ENCODE results near the gene PIK3AP1.
A peak's percentile ranks its signal among the peaks of the same experiment; 100 is the strongest.
"Not testable (repeated sequence)": the region's sequence is repeated elsewhere in the genome, so short reads cannot be mapped to it uniquely, and the experiment has no call there.

PIK3AP1 gene

DNA sequence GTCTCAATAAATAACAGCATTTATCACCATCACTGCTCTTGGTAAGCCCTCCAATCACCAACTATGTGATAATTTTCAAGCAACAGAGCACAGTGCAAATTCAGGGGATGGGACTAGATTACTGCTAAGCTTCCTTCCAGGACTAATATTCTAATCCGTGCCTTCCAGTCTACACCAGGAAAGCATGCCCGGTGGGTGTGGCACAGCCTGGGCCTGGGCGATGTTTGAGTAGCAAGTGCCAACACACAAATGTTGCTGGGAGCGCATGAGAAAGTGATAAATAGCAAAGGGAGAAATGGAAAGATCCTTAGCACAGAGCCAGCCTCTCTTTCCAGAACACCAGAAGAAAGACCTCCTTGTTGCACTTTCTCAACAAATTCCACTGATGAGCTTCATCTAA lies 120.0 kb downstream of the PIK3AP1 start:
- DNase-seq = no peak

DNA sequence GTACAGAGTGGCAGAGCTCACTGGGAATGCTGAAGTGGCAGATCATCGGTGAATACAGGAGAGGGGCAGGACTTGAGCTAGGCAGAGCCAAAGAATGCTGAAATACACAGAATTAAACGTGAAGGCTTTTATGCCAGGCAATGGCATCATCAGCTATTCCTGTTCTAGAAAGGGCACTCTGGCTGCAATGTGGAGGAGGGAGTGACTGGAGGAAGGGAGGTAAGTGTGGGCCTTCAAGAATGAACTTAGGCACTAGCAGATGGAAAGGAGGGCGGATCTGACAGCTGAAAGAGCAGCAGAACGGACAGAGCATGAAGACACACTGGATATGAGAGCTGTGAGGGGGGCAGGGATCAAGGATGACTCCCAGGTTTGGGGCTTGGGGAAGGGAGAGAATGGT lies 121.5 kb downstream of the PIK3AP1 start:
- DNase-seq = no peak

DNA sequence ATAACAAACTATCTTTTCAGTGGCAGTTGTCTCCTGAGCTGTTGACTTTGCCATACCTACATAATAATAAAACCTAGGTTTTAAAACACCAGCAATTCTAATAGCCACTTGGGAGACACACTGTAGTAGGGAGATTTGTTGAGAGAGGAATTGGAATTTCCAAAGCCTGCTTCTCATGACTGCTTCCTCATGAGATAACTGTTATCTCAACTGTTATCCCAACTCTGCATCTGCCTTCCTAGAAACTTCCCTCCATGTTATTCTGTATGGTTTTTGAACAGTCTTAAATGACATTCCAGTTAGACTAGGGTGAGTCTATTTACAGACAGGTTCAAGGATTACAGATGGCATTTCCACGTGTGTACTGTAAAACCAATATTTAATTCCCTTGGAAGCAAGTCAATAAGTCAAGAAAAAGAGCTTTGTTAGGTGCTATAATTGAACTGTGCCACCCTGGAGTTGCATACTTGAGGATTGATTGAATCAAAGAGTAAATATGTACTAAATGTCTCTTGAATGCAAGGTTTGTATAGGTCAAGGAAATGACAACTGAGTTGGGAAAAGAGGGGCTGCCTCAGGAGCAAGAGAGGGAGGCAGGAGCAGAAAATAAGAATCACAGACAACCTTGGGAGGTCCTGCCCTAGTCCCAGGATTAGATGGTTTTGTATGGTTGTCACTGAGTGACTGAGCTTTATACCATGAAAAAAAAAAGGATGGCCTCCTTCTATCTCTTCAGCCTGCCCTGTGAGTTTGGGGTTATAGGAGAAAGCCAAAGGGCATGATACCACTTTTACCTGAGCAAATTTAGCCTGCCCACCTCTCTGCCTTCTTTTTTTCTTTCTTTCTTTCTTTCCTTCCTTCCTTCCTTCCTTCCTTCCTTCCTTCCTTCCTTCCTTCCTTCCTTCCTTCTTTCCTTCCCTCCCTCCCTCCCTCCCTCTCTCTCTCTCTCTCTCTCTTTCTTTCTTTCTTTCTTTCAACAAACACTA lies 123.6 kb downstream of the PIK3AP1 start:
- DNase-seq = no peak

DNA sequence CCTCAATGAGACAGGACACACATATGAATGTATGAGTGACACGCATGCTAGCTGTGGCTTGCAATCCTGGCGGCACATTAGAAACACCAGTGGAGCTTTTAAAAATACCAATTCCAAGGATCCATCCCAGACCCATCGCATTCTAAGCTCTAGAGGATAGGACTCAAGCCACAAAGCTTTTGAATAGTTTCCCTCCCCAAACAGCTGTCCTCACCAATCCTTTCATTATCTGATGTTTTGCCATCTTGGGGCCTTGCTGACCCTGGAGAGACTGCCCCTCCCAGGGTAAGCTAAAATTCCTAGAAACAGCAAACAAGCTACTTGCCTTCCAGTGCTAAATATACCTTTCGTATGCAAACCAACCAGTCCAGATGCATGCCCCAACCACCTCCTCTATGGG lies 124.6 kb downstream of the PIK3AP1 start:
- no peak for DNase-seq

DNA sequence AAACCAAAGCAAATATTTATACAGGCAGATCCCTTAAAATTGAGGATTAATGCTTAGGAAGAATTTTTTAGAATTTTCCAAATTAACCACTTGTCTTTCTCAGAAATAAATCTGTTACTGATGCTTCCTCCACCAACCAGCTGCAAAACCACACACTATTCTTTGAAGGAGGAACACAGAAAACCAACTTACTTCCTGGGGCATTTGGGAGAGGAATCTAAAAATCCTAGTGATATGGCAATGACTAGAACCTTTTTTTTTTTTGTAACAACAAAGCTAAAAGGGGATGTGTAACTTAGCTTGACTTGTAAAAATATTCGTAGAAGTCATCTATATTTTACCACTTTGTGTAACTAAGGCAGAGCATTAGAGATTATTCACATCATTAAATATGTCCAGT lies 128.4 kb downstream of the PIK3AP1 start:
- DNase-seq = no peak

DNA sequence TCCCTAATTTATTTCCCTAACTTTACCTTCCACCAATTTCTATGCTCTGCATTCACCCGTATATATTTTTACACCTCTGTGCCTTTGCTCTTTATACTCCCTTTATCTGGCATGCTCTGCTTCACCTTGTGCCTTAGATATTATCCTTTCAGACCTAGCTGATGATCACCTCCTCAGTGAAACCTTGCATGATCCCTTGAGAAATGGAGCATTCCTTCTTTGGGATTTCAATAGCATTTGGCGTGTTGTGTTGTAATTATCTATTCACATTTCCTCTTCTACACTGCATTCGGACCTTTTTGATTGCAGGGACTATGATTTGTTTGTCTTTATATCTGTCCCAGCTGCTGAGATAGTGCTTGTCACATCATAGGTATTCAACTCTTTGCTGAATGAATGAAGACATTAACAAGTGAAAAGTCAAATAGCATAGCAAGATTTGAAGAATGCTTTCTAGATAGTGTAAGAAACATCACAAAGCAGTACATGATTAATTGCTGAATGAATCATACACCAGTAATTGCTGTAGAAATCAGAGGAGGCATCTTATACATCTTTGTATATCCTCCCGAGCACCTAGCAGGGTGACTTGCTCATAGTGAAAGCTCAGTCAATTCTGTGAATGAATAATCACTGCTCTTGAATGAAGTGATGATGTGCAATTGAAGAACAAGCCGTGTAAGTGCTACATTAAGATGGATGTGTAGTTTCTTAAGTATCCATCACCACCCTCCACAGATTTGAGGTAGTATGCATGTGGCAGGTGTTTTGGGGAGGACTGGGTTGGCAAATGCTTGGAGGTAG lies 131.5 kb downstream of the PIK3AP1 start:
- no peak for DNase-seq

DNA sequence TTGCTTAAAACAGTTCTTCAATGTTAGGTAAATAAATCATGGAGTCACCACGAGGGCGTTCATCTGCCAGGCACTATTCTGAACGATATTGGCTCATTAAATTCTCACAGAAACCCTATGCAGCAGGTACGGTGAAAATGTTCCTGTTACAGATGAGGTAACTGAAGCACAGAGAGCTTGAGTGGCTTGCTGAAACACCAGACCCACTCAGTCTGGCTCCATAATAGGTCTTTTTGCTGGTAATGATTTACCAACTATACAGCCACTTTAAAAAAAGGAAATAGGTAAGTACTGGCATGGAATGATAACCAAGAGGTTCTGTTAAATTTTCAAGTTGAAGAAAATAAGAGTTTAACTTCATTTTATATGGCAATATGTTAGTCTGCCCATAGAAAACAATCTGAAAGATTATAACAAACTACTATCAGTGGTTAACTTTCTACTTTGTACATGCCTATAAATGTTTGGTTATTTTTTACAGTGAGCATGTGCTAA lies 132.2 kb downstream of the PIK3AP1 start:
- DNase-seq = no peak

DNA sequence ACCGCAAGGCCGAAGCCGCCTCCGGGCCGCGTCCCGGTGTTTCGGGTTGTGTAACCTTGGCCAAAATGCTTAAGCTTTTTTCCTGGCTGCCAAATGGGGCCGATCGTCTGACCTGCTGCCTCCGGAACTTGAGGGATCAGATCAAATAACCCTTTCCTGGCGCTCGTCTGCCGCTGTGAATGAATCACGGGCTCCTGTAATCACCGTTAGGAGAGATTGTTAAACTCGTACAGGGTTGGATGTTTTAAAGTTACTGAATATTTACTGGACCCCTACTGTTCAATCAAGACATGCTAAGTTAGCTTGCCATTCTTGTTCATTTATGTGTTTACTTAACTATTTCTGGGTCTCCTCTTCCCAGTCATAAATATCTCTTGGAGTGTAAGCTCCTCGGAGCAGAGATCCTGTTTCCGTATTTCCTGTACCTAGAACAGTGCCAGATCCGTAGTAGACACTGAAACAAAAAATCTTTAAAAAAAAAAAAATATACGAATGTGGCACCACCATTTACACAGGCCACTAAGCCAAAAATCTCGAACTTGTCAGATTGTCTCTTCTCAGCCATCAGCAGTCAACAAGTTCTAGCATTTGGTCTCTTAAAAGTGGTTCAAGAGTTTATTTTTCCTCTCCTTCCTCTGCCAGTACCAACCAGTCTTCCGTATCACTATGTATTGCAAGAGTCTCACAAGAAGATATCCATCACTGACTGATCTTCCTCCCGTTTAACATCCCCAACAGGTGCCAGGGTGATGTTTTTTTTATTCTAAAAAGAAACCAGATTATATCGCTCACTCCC lies 132.9 kb downstream of the PIK3AP1 start:
- DNase-seq = no peak

DNA sequence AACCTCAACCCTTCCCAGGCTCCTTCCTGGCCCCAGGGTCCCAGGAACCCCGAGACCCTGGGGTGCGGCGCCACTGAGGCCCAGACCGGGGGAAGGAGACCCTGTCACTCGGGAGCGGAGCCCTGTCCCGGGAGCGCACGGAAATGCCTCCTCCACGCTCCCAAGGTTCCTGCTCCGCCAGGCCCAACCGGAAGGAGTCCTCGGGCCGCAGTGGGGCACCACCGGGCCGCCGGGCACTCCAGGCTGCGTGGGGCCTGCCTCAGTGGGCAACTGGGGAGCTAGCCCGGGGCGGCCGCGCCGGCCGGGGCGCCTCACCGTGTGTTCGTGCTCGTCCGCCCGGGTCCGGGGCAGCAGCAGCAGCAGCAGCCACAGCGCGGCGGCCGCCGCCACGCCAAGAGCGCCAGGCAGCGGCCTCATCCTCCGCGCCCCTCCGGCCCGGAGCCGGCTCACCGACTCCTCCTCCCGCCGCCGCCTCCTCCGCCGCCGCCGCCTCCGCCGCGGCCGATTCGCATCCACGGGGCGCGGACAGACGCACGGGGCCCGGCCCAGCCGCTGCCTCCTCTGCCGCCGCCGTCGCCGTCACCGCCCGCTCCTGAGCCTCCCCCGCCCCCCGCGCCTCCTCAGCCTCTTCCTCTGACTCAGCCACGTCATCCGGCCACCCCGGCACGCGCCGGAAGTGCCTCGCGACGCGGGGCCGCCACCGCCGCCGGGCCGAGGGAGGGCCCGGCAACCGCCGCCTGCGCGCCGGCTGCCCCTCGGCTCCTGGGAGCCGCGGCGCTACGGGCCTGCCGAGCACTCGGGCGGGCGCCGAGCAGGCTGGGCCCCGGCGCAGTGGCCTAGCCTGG lies 133.7 kb downstream of the PIK3AP1 start, which contains the start of gene TM9SF3:
Gene TM9SF3 (minus strand): TSS at position 594 of the 845 bp plus-strand sequence. CDS start 177 bp downstream, at position 417.
- DNase-seq = peak; percentile 33

DNA sequence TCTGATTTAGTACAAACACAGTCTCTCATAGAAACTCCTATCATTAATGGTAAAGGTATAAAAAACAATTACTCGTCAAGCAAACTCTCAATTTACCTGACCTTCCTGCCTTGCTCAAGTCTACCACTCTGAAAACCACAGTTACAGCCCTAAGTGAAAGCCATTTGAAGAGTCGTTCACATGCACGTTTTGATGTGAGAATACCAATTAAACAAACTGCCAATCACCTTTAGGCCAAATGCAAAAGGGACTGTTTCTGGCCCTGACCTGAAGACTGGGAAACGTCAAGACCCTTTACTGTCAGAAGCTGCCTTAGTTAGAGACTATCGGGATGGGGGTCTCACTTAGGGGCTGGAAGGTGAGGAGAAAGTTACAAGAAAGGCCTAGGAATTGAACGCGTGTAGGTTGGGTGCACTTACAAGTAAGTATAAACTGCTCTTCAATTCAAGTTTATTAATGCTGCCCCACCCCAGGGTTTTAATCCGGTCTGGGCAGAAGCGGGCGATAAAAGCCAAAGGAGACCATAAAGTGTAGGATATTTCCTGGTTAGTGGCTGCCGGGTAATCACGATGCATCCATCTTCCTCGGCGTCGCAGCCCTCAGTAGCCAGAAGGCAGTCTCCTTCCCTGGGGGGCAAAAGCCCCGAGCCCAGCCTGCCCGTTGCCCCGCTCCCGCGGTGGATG lies 134.4 kb downstream of the PIK3AP1 start:
- DNase-seq = no peak

DNA sequence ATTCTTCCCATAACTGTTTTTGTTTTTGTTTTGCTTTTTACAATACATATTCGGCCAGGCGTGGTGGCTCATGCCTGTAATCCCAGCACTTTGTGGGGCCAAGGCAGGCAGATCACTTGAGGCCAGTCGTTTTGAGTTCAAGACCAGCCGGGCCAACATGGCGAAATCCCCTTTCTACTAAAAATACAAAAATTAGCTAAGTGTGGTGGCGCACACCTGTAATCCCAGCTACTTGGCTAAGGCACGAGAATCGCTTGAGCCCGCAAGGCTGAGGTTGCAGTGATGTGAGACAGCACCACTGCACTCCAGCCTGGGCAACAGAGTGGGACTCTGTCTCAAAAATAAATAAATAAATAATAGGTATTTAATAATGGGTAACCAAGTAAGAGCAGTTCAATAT lies 135.8 kb downstream of the PIK3AP1 start:
- no peak for DNase-seq

DNA sequence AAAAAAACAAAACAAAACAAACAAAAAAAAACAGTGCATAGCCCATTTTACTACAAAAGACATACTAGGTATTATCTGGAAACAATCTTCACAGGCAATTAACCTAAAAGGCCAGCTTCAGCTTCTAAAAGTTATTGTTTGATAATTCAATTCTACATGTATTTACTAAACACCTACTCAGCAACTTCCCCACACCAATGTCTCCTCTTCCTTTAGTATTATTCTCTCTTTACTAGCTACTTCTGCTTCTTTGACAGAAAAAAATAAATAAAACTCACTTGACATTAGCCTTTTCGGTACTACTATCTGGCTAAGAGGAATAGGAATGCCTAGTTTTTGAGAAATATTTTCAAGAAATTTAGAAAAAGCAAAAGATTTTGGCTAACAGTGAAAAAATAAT lies 136.3 kb downstream of the PIK3AP1 start:
- no peak for DNase-seq

DNA sequence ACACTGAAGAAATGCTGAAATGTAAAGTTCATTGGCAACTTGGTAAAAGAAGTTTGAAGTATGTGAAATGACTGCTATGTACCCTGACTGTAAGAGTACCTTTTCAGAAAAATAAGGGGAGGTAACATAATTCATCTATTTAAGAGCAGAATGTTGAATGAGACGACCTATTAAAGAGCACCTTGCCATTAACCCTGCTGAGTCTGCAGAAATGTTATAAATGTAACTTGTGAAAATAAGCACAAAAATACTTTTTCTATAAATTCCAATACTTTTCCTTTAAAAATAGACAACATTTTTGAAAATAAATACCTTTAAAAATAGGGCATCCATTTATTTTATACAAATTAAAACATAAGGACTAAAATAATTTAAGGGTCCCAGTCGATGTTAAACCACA lies 141.2 kb downstream of the PIK3AP1 start:
- DNase-seq = no peak

DNA sequence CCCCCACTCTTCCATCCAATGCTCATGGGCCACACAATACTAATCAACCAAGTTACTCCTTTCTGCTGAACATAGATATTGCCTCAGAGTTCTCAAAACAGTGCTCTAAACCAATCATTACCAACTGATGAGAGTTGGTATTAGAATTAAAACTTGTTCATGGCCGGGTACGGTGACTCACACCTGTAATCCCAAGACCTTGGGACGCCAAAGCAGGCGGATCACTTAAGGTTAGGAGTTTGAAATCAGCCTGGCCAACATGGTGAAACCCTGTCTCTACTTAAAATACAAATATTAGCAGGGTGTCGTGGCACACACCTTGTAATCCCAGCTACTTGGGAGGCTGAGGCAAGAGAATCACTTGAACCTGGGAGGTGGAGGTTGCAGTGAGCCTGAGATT lies 141.7 kb downstream of the PIK3AP1 start:
- DNase-seq = no peak

DNA sequence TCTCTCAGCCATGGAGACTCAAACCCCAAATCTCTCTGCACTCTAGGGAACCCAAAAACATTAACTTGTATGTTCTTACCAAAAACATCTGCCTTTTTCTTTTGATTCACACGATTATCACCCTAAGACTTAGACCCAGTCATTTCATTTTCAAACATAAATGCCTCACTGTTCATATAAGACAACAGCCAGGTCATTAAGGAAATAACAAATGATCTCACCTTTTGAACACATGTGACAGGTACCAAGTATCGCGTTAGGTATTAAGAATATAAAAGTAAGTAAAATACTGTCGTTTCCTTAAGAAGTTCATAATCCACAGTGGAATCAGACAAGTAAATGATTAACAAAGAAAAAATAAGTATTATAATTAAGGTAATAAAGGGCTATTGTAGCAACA lies 142.3 kb downstream of the PIK3AP1 start:
- no peak for DNase-seq

DNA sequence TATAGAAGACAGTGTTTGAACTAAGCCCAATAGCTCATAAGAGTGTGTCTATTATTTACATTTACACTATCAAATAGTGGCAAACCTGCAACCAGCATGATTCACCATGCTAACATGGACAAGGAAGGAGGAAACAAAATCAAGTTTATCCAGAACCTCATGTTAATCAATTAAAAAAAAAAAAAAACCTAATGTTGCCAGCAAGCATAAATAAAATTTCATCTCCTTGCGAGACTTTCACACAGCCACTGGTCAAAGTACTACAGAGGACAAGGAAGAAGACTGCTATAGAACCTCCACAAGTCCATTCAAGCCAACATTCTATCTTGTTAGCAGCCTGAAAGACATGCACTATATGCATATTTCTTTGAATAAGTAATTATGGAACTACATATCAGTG lies 143.2 kb downstream of the PIK3AP1 start:
- DNase-seq = no peak

DNA sequence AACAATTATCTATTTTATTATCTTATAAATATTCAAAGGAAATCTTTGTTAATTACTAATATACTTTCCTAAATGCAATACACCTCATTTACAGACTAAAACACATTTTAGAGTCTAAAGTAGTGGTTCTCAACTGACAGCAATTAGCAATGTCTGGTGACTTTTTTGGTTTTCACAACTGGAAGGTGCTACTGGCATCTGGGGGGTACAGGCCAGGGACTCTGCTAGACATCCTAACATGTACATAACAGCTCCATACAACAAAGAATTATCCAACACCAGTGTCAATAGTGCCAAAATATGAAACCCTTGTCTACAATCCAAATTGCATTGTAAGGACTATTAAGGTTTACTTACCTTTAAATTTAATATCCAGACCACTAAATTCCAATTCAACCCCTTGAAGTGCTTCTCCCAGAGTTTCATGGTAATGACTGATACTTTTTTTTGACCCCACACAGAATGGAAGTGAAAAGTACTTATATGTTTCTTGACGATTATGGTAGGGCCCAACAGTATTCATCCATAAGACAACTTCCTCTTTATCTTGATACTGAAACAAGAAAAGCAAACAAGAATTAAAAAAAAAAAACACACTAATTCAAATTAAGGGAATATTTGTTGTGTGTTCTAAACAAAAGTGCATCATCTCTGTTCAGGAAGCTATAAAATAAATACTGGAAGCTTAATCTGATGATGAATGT lies 143.9 kb downstream of the PIK3AP1 start:
- DNase-seq = no peak

DNA sequence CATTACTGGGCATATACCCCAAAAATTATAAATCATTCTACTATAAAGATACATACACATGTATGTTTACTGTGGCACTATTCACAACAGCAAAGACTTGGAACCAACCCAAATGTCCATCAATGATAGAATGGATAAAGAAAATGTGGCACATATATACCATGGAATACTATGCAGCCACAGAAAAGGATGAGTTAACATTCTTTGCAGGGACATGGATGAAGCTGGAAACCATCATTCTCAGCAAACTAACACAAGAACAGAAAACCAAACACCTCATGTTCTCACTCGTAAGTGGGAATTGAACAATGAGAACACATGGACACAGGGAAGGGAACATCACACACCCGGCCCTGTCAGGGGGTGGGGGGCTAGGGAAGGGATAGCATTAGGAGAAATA lies 145.8 kb downstream of the PIK3AP1 start:
- not testable (repeated sequence) for DNase-seq

DNA sequence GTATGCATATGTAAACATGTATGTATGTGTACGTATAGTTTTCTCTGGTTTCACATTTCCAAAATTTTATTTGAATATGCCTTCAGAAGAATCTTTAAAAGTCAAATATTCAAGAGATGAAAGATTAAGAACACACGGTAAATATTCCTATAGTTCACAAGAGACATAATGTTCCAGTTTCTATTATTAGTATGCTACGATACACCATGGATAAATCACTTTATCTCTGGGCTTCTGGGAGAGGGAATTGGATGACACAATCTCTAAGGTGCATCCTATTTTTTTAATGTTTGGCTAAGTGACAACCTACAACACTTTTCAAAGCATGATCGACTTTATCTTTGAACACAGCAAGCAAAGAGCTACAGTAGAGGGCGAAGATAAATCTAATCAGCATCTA lies 147.3 kb downstream of the PIK3AP1 start:
- DNase-seq = no peak

Measured in NCI-H1694 (cell line).